AG04450 (cell line): ENCODE results near the gene KCND2. TPM values are rescaled to one million over a fixed set of nuclear protein-coding genes. Genes with fewer than 3 reads are reported as not detected.

Experiments used
- CTCF ChIA-PET: fragments of 300-600, 350-600 bp; formaldehyde crosslinking; extraction: SDS; loops from one replicate; lab custom pipeline; 2022; ENCODE audit warnings: antibody characterized with exemption, inconsistent platforms; lab: Charles Lee
- POLR2A ChIA-PET: fragments of 350-600 bp; formaldehyde crosslinking; extraction: SDS; loops from one replicate; lab custom pipeline; 2021; ENCODE audit warnings: antibody characterized with exemption, inconsistent platforms; lab: Yijun Ruan, JAX
- DNase-seq: peaks from one replicate; pipeline ENCODE4 v3.0.0-alpha.2; 2011; ENCODE audit warnings: low read depth, low spot score
- H3K27ac ChIP-seq: one replicate; pipeline ENCODE4 v1.5.1; 2012; ENCODE audit warnings: low read depth, low read length, control low read depth
- H3K27me3 ChIP-seq: one replicate; pipeline ENCODE4 v1.6.0; 2012; ENCODE audit warnings: low read length; ENCODE audit not compliant: control insufficient read depth, insufficient read depth
- H3K4me3 ChIP-seq: 2 replicates; pipeline ENCODE4 v1.5.1; 2011; ENCODE audit warnings: mild to moderate bottlenecking, low read depth, low read length, control low read depth
- H3K9me3 ChIP-seq: 2 replicates; pipeline ENCODE4 v1.5.1; 2012; ENCODE audit warnings: low read length; ENCODE audit not compliant: control insufficient read depth, insufficient read depth
- CTCF ChIP-seq: IDR thresholded peaks from 2 replicates; pipeline ENCODE4 v1.5.1; 2011; ENCODE audit warnings: low read depth, low read length, control low read depth, inconsistent platforms
- polyA plus RNA-seq: library from polyadenylated mRNA; depleted of rRNA; stranded (reverse); fragments of >200 nt; gene quantifications from 2 replicates; pipeline ENCODE4 v1.2.3, GENCODE V29; 2011

KCND2 gene
- polyA plus RNA-seq, 1 experiment: 0.12 TPM

- Histone ChIP-seq H3K27ac (no peak overlapping the region), H3K27me3 (no peaks in the 10 kb centered on the region), H3K9me3 (no peaks in the 10 kb centered on the region), H3K4me3 (no peak overlapping the region)
- TF ChIP-seq CTCF: no peak
- POLR2A ChIA-PET: no interaction called here
- CTCF ChIA-PET: no interaction called here
- no peak for DNase-seq
These were observed 213.2 kb downstream of the KCND2 start for GRCh38 chr7:120486164-120486563.

GRCh38 chr7:120502132-120502531, 229.2 kb downstream of the KCND2 start:
- no peak overlapping the region for H3K27ac ChIP-seq
- H3K9me3 ChIP-seq: no peaks in the 10 kb centered on the region
- TF ChIP-seq CTCF: no peak
- no peaks in the 10 kb centered on the region for H3K27me3 ChIP-seq
- ChIA-PET POLR2A (no interaction called here), CTCF (no interaction called here)
- no peak overlapping the region for H3K4me3 ChIP-seq
- no peak for DNase-seq

GRCh38 chr7:120502825-120503224, 229.8 kb downstream of the KCND2 start:
- CTCF ChIA-PET: no interaction called here

GRCh38 chr7:120504386-120504785, 231.4 kb downstream of the KCND2 start:
- Histone ChIP-seq H3K4me3 (no peak overlapping the region), H3K9me3 (no peaks in the 10 kb centered on the region), H3K27me3 (no peaks in the 10 kb centered on the region), H3K27ac (no peak overlapping the region)
- no peak for DNase-seq
- no peak for TF ChIP-seq CTCF
- POLR2A ChIA-PET: no interaction called here
- CTCF ChIA-PET: no interaction called here

More at GRCh38 chr7:120502825-120503224, 229.8 kb downstream of the KCND2 start:
- no peak for TF ChIP-seq CTCF
- H3K27me3 ChIP-seq: no peaks in the 10 kb centered on the region
- POLR2A ChIA-PET: no interaction called here
- DNase-seq: no peak
- no peak overlapping the region for H3K27ac ChIP-seq
- H3K4me3 ChIP-seq: no peak overlapping the region
- no peaks in the 10 kb centered on the region for H3K9me3 ChIP-seq

- no peak for TF ChIP-seq CTCF
- H3K4me3 ChIP-seq: no peak overlapping the region
- H3K9me3 ChIP-seq: no peaks in the 10 kb centered on the region
- no peaks in the 10 kb centered on the region for H3K27me3 ChIP-seq
- POLR2A ChIA-PET: no interaction called here
- H3K27ac ChIP-seq: no peak overlapping the region
- DNase-seq: no peak
- CTCF ChIA-PET: no interaction called here
These were observed 232.8 kb downstream of the KCND2 start for GRCh38 chr7:120505770-120506169.
